VCaP (cell line): ENCODE data around the gene SNTG2.
"Not testable (repeated sequence)": the region's sequence is repeated elsewhere in the genome, so short reads cannot be mapped to it uniquely, and the experiment has no call there.

Experiments
- H3K27ac ChIP-seq: fragments of 450-650 bp; 2 replicates; pipeline ENCODE4 v1.5.1; 2017
- CTCF ChIP-seq: fragments of 450-650 bp; conservative IDR thresholded peaks from 2 replicates; pipeline ENCODE4 v1.5.1; 2017; ENCODE audit warnings: mild to moderate bottlenecking, moderate library complexity

Gene SNTG2

GRCh38 chr2:1097101-1097500, 146.5 kb downstream of the SNTG2 start:
- TF ChIP-seq CTCF: no peak

GRCh38 chr2:1099418-1099817, 148.8 kb downstream of the SNTG2 start:
- no peak for TF ChIP-seq CTCF
- H3K27ac ChIP-seq: no peak overlapping the region

More at GRCh38 chr2:1097101-1097500, 146.5 kb downstream of the SNTG2 start:
- H3K27ac ChIP-seq: no peak overlapping the region

- H3K27ac ChIP-seq: no peak overlapping the region
Measured at GRCh38 chr2:1101011-1101782, 150.5 kb downstream of the SNTG2 start.

GRCh38 chr2:1101982-1102590, 151.4 kb downstream of the SNTG2 start:
- no peak overlapping the region for H3K27ac ChIP-seq
- TF ChIP-seq CTCF: no peak

More at GRCh38 chr2:1101011-1101782, 150.5 kb downstream of the SNTG2 start:
- no peak for TF ChIP-seq CTCF

GRCh38 chr2:1104364-1104763, 153.7 kb downstream of the SNTG2 start:
- 0 out of 2 replicates have a peak overlapping the region, but pooled peaks have one; percentile 15 for H3K27ac ChIP-seq
- no peak for TF ChIP-seq CTCF

- H3K27ac ChIP-seq: not testable (repeated sequence)
Measured at GRCh38 chr2:1106344-1106743, 155.7 kb downstream of the SNTG2 start.

GRCh38 chr2:1115843-1116539, 165.3 kb downstream of the SNTG2 start:
- TF ChIP-seq CTCF: no peak
- no peak overlapping the region for H3K27ac ChIP-seq
